Fibroblast of villous mesenchyme (primary cell): ENCODE results near the gene ZC3HAV1. TPM values are rescaled to one million over a fixed set of nuclear protein-coding genes. Genes with fewer than 3 reads are reported as not detected.
A peak's percentile ranks its signal among the peaks of the same experiment; 100 is the strongest.
"Not testable (repeated sequence)": the region's sequence is repeated elsewhere in the genome, so short reads cannot be mapped to it uniquely, and the experiment has no call there.

Experiments
- DNase-seq: peaks from one replicate; pipeline ENCODE4 v3.0.0-alpha.2; 2010; ENCODE audit warnings: low read depth
- H3K4me3 ChIP-seq: 2 replicates; pipeline ENCODE4 v1.5.1; 2011; ENCODE audit warnings: low read depth, mild to moderate bottlenecking, low read length
- total RNA-seq: library from RNA; depleted of rRNA; stranded (reverse); fragments of >200 nt; gene quantifications from 2 replicates; pipeline ENCODE4 v1.2.3, GENCODE V29; 2012
- TF ChIP-seq, protein P1 (sequence below): IDR thresholded peaks from 2 replicates; pipeline ENCODE4 v1.5.1; 2012; ENCODE audit warnings: low read depth, mild to moderate bottlenecking, low read length; ENCODE audit not compliant: insufficient read depth

The ZC3HAV1 gene
- total RNA-seq, 1 donor, result 56.6 TPM

DNA sequence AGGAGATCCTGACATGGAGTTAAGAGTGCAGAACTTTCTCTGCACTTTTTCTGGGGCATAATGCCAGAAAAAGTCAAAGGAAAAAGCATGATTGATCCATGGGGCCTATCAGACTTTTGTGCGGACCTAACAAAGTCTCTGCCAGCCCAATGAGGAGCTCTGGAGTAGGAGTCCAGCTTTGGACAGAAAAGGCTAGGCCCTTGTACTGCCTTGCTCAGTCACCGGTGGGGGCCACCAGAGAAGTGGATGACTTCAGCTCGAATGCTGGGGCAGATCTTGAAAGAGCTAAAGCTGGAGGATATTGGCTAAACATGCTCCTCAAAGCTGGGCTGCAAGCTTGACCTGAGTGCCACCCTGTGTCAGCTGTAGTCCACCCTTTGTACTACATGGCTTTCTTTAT is 2.8 kb upstream of the ZC3HAV1 start:
- no peak for DNase-seq
- H3K4me3 ChIP-seq, result no peak overlapping the region
- TF ChIP-seq, protein P1, sequence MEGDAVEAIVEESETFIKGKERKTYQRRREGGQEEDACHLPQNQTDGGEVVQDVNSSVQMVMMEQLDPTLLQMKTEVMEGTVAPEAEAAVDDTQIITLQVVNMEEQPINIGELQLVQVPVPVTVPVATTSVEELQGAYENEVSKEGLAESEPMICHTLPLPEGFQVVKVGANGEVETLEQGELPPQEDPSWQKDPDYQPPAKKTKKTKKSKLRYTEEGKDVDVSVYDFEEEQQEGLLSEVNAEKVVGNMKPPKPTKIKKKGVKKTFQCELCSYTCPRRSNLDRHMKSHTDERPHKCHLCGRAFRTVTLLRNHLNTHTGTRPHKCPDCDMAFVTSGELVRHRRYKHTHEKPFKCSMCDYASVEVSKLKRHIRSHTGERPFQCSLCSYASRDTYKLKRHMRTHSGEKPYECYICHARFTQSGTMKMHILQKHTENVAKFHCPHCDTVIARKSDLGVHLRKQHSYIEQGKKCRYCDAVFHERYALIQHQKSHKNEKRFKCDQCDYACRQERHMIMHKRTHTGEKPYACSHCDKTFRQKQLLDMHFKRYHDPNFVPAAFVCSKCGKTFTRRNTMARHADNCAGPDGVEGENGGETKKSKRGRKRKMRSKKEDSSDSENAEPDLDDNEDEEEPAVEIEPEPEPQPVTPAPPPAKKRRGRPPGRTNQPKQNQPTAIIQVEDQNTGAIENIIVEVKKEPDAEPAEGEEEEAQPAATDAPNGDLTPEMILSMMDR, result no peak

DNA sequence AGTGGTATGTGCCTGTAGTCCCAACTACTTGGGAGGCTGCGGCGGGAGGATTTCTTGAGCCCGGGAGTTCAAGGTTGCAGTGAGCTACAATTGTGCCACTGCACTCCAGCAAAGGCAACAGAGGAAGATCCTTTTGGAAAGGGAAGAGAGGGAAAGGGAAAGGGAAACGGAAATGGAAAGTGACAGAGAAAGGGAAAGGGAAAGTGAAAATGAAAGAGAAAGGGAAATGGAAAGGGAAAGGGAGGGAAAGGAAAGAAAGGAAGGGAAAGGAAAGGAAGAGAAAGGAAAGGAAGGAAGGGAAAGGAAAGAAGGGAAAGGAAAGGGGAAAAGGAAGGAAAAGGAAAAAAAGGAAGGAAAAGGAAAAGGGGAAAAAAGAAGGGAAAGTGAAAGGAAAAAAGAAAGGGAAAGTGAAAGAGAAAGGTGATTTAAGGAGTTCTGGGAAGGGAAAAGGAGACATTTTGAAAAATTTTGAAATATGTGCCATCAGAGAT is 2.3 kb upstream of the ZC3HAV1 start:
- TF ChIP-seq, protein P1, result no peak

DNA sequence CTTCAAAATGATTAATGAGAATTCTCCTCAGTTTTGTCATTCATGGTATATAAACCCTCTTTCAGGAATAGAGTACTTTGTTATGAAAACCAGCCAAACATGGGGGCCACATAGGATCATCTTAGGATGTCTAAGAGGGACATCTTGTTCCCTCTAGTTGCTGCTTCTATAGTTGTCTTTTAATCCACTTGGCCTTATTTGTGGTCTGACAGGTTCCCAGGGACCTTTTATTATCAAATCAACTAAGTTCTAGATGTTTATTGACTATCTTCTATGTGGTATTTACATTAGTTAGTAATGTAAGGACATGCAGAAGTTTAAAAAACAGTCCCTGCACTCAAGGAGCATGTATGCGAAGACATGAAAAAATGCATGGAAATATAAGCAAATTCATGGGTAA is 1.6 kb upstream of the ZC3HAV1 start:
- DNase-seq, result no peak
- TF ChIP-seq, protein P1, result no peak
- H3K4me3 ChIP-seq, result no peak overlapping the region

More for the DNA sequence above, 2.3 kb upstream of the ZC3HAV1 start:
- no peak overlapping the region for H3K4me3 ChIP-seq
- no peak for DNase-seq

DNA sequence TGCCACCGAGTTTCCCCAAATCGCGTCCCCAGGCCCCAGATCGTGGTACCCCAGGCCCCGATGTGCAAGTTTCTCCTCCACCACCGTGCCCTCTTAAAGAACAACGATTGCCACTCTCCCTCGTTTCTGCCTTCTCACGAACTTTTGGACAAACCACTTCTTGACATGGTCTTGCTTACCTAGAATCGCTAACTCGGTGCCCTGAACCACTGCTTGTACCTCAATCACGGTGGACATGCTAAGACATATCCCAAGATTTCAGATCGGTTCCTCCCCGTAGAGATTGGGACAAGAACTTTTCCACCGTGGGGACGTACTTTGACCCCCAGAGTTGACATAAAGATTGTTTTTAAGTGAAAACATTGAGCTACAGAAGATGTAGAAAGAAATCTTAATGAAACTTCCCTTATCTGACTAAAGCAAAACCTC is 477 bp upstream of the ZC3HAV1 start:
- peak overlapping the region; percentile 76 for H3K4me3 ChIP-seq
- DNase-seq, result no peak
- TF ChIP-seq, protein P1, result no peak

DNA sequence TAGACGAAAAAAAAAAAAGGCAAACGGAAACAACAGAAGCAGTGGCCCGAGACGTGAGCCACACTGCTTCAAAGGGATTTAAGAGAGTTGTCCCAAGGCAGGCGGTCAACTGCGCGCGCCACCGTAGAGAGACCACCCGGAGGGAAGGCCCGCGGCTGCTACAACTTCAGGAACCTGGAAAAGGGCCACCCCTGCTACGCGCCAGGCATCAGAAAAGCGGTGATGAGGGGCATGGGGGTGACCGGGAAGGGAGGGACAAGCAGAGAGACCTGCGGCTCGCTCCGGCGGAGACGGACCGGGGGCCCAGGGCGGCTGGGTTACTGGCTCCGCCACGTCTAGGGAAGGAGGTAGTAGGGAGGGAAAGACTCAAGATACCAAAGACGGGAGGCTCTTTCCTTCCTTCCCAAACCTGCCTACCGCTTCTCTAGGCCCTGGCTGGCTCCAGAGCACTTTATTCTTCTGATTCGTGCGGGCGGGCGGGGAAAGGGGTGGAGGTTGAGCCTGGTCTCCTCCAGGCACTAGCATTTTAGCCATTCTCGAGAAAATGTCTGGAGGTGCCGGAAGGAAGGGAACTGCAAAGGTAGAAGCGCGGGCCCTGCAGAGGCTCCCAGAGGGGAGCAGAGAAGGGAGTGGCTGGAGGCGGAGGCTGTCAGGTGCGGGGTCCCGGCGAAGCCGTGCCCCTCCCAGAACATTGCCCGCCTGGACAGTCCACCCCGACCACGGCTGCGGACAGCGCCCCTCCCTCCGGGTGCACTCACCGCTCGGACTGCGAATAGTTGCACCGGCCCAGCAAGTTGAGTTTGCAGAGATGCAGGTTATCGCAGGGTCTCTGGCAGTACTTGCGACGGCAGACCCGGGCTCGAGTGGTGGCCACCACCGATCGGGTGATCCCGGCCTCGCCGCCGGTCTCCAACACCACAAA is 993 bp downstream of the ZC3HAV1 start:
- TF ChIP-seq, protein P1, result no peak

DNA sequence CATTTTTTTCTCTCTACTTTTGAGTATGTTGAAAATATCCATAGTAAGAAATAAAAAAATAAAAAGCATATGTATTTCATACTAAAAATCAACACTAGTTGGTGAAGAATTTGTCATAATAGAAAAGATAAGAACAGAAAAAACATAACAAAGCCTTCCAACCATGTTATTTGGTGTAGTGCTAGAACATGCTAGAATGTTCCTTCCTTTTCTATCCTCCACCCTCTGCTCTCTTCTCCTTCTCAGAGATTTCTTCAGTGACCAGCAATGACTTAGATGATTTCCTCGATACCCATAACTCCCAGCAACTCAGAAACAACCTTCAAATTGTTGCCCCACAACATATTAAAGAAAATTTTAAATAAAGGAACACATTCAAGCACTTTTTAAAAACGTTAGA is 2.6 kb downstream of the ZC3HAV1 start:
- H3K4me3 ChIP-seq, result peak overlapping the region; percentile 76
- TF ChIP-seq, protein P1, result no peak
- no peak for DNase-seq

More for the DNA sequence above, 993 bp downstream of the ZC3HAV1 start:
- peak; percentile 31 for DNase-seq
- peak overlapping the region; percentile 76 for H3K4me3 ChIP-seq

DNA sequence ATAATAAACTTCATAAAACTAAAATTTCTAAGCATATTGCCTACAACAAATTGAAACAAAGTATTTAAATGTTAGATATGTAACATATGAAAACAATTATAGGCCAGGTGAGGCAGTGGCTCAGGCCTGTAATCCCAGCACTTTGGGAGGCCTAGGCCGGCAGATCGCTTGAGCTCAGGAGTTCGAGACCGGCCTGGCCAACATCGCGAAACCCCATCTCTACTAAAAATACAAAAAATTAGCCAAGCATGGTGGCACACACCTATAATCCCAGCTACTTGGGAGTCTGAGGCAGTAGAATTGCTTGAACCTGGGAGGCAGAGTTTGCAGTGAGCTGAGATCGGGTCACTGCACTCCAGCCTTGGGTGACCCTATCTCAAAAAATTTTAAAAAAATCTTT is 3.3 kb downstream of the ZC3HAV1 start:
- DNase-seq, result not testable (repeated sequence)
- peak overlapping the region; percentile 76 for H3K4me3 ChIP-seq
